GM12872 (cell line): ENCODE data around the gene NTN5.

Source experiments
- TF ChIP-seq, protein P1 (sequence below): IDR thresholded peaks from 3 replicates; pipeline ENCODE4 v1.5.1; 2011; ENCODE audit warnings: low read depth, mild to moderate bottlenecking, low read length, moderate library complexity; ENCODE audit not compliant: insufficient read depth

The NTN5 gene

GRCh38 chr19:48670699-48671445 lies 1.9 kb downstream of the NTN5 start:
- TF ChIP-seq, protein P1, sequence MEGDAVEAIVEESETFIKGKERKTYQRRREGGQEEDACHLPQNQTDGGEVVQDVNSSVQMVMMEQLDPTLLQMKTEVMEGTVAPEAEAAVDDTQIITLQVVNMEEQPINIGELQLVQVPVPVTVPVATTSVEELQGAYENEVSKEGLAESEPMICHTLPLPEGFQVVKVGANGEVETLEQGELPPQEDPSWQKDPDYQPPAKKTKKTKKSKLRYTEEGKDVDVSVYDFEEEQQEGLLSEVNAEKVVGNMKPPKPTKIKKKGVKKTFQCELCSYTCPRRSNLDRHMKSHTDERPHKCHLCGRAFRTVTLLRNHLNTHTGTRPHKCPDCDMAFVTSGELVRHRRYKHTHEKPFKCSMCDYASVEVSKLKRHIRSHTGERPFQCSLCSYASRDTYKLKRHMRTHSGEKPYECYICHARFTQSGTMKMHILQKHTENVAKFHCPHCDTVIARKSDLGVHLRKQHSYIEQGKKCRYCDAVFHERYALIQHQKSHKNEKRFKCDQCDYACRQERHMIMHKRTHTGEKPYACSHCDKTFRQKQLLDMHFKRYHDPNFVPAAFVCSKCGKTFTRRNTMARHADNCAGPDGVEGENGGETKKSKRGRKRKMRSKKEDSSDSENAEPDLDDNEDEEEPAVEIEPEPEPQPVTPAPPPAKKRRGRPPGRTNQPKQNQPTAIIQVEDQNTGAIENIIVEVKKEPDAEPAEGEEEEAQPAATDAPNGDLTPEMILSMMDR: no peak

DNA sequence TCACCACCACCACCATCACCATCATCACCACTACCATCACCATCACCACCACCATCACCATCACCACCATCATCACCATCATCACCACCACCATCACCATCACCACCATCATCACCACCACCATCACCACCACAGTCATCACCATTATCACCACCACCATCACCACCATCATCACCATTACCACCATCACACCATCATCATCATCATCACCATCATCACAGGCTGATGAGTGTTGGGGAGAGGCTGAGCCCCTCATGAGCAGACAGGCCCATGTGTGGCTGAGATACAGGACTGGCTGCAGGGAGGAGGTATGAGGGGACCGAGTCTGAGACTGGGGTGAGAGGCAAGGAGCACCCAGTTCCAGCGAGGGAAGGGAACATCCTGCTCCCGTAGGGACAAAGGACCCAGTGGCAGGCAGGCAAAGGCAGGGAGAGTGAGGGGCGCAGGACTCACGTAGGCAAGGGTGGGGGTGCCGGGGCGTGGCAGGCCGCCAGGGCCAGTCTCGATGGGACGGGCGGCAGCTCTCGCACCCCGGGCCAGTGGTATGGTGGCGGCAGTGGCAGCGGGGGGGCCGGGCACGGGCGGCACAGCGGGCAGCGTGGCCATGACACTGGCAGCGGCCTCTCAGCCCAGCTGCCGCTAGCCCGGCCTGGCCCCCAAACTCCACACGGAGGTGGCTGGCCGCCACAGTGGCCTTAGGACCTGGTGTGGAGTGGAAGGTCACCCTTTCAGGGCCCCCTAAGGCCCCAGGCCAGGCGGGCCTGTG lies 2.7 kb downstream of the NTN5 start:
- TF ChIP-seq, protein P1: no peak

- TF ChIP-seq, protein P1: no peak
Measured at GRCh38 chr19:48668761-48669160, 4.1 kb downstream of the NTN5 start.

DNA sequence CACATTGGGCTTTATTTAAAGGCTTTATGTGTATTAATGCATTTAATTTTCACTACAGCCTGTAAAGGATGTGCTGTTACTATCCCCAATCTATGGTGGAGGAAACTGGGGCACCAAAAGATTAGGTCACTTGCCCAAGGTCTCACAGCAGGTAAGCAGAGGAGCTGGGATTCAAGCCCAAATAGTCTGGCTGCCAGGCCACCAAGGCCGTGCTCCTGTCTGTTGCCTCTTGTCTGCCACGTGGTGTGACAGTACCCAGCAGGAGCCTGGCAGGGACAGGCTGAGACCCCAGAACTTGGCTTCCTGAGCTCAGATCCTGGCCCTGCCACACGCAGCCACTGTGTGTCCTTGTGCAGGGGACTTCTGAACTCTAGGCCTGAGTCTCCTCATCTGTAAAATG lies 4.5 kb downstream of the NTN5 start:
- TF ChIP-seq, protein P1: no peak

DNA sequence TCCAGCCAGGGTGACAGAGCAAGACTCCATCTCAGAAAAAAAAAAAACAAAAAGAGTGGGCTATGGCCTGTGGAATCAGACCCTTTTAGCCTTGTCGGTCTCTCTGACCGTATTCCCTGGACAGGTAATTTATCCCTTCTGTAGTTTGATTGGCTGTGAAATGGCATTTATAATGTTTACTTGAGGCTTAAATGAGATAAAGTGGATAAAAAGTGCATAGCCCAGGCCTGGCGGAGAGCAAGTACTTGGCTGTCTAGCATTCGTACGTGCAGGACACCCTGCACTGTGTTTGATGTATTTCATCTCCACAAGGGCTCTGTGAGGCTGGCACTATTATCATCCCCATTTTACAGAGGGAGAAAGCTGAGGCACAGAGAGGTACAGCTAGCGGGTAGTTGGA lies 7.0 kb downstream of the NTN5 start:
- TF ChIP-seq, protein P1: no peak

DNA sequence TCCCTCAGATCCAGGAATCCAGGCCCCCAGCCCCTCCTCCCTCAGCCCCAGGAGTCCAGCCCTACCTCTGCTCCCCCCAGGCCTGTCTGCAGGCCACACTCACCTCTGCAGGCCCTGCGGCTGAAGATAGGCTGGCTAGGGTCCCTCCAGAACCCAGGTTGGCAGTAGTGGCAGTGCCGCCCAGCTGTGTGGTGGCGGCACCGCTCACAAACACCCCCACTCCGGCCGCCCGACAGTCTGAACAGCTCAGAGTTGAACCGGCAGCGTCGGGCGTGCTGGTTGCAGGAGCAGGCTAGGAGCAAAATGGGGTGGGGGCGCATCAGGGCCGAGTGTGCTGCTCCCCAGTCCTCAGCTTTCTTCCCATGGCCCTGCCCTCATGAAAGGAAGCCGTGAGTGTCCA lies 8.3 kb downstream of the NTN5 start:
- TF ChIP-seq, protein P1: no peak

DNA sequence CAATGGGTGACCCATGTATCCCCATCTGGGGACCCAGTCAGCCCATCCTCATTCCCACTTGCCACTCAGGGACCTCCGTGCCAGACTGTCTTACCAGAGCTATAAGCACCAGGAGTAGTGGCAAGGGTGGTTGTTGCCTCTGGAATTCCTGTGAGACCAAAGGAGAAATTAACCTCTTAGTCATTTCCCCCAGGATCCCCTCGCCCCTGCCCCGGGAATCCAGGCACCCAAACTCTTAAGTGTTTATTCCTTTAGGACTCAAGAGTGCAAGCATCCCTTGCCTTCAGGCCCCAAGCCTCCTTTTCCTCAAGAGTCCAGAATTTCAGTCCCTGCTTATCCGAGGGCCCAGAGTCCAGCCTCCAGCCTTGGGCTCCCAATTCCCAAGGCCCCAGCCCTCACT lies 9.2 kb downstream of the NTN5 start:
- TF ChIP-seq, protein P1: no peak
